Skin of body (tissue), 2 donors: Measurements from ENCODE around the gene GNPTG. TPM values are rescaled to one million over a fixed set of nuclear protein-coding genes. Genes with fewer than 3 reads are reported as not detected.
"Not testable (repeated sequence)": the region's sequence is repeated elsewhere in the genome, so short reads cannot be mapped to it uniquely, and the experiment has no call there.

Experiments
- DNase-seq: peaks from one replicate; lab custom pipeline; 2025; lab: John Stamatoyannopoulos, UW
- total RNA-seq: library from RNA; depleted of rRNA; stranded (reverse); fragments of >200 nt; gene quantifications from one replicate; pipeline ENCODE4 v1.2.3, GENCODE V29; 2014

The GNPTG gene
- total RNA-seq, 1 donor from 2014 or later: 24.6 TPM

DNA sequence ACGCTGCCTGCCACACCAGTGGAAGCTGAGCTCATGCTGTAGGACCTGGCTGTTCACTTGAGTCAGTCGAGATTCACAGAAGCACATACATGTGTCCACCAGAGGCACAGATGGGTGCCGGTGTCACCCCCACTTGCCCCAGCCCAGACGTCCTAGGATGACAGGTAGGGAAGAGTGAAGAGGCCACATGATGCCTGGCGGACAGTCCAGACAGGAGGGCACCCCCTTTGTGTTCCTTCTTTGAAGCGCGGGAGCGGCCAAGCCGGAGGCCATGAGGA is 33.5 kb upstream of the GNPTG start:
- DNase-seq: no peak

DNA sequence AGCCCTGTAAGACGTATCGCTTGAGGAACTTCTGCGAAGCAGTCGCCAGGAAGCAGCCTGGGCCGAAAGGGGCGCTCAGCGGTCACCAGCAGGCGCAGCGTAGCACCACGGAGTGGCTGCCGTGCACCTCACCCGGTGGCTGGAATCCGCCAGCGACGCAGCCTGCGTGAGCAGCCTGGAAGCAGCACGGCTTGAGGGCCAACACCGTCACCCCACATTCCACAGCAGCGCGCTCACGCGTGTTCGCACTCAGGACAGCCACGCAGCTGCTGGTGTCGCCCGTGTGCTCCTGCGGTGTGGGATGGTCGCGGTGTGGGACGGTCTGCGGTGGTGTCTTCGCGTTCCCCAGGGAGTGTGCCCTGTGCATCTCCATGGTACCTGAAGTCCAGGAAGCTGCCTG is 32.7 kb upstream of the GNPTG start:
- no peak for DNase-seq

DNA sequence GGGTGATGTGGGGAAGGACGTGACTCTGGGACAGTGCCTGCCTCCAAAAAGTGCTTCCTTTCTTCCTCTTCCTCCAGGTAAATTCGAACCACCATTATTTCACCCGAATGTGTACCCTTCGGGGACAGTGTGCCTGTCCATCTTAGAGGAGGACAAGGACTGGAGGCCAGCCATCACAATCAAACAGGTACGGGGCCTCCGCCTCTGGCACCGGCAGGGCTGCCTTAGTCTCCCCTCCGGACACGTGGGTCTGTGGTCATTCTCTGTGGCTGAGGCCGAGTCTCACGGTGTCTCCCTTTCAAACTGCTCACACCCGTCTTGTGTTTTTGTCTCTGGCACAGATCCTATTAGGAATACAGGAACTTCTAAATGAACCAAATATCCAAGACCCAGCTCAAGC is 31.6 kb upstream of the GNPTG start:
- no peak for DNase-seq

DNA sequence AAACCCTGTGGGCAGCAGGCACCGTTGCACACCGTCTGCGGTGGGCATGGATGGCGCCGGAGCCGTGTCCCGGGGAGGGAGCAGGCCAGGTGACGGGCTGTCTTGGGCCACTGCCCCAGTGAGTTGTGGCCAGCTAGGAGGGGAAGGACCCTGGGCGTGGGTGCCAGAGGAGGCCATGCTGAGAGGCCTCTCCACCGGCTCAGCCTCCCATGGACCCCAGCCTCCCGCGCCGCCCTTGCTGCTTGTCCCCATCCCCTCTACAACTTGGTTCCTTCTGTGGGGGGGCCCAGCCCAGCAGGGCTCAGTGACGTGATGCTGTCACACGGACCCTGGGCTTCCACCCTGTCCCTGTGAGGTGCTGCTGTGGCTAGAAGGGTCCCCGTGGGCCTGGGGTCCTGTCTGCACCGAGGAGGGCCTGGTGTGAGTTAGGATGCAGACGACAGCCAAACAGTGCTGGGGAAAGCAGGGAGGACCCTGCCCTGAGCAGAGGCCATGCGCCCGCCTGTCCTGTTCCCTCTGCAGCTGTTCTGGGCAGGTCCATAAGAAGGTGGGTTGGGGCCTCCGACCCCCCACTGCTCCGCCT is 31.0 kb upstream of the GNPTG start:
- no peak for DNase-seq

DNA sequence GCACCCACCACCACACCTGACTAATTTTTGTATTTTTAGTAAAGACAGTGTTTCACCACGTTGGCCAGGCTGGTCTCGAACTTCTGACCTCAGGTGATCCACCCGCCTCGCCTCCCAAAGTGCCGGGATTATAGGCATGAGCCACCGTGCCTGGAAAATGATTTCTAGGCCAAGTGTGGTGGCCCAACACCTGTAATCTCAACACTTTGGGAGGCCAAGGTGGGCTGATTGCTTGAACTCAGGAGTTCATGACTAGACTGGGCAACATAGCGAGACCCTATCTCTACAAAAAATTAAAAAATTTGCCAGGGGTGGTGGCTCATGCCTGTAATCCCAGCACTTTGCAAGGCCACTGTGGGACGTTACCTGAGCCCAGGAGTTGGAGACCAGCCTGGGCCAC is 29.3 kb upstream of the GNPTG start:
- no peak for DNase-seq

DNA sequence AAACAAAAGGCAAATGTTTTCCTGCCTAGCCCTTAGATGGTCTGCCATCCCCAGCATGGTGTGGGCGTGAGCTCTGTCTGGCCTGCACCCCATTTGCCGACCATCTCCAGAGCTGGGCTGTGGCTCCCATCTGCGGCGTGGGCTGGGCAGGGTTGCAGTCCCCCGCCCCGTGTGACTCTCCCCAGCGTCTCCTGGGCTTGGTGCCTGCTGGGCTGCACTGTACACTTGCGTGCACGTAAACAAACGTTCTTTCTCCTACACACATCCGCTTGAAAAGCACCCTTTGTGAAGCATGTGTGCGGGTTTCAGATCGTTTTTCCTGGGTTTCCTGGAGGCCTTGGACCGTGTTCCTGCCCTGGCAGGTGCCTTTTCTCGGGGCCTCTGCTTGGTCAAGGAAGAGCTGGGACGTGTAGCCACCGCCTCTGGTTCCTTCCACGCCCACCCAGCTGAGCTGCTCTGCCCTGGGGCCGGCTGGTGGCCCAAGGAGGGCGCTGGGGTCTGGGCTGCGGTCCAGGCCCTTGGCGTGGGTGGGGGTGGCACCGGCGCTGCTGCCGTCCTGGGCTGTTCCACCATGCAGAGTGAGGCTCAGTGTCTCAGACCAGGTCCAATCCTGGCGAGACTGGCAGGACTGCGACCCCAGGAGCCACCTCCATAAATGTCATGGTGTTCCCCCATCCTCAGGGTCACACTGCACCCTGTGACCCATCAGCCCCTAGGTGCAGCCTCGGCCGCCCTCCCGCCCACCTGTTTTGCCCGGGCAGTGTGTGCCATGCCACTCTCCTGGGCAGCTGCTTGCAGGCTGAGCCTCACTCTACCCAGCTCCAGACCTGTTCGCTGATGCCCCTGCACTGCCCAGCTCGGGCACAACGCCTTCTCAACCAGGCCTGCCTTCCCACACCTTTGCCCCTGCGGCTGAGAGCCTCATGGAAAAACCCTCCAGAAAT is 28.2 kb upstream of the GNPTG start:
- no peak for DNase-seq

DNA sequence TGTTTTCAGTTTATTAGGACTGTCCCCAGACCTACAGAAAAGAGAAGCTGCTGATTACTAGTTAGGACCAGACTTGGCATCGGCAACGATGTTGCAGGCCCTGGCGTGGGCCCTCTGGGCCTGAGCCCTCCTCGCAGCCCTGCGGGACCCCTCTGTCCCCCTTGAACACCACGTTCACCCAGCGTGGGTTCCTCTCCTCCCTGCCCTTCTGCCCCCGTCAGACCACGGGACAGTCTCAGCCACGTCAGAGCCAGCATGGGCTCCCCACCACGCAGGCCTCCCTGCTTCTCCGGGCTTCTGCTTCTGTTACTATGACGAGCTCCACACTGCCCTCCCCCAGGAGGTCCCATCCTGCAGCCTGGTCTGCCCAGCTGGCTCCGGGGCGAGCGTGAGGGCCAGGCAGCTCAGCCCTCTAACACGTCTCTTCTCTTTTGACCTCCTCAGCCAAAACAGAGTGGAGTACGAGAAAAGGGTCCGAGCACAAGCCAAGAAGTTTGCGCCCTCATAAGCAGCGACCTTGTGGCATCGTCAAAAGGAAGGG is 27.4 kb upstream of the GNPTG start:
- DNase-seq: no peak

DNA sequence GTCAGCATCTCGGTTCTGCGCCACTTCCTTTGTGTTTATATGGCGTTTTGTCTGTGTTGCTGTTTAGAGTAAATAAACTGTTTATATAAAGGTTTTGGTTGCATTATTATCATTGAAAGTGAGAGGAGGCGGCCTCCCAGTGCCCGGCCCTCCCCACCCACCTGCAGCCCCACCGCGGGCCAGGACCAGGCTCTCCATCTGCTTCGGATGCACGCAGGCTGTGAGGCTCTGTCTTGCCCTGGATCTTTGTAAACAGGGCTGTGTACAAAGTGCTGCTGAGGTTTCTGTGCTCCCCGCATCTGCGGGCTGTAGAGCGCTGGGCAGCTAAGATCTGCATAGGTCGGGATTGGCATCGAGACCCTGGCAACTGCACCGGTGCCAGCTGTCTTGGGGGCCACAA is 26.5 kb upstream of the GNPTG start:
- no peak for DNase-seq

DNA sequence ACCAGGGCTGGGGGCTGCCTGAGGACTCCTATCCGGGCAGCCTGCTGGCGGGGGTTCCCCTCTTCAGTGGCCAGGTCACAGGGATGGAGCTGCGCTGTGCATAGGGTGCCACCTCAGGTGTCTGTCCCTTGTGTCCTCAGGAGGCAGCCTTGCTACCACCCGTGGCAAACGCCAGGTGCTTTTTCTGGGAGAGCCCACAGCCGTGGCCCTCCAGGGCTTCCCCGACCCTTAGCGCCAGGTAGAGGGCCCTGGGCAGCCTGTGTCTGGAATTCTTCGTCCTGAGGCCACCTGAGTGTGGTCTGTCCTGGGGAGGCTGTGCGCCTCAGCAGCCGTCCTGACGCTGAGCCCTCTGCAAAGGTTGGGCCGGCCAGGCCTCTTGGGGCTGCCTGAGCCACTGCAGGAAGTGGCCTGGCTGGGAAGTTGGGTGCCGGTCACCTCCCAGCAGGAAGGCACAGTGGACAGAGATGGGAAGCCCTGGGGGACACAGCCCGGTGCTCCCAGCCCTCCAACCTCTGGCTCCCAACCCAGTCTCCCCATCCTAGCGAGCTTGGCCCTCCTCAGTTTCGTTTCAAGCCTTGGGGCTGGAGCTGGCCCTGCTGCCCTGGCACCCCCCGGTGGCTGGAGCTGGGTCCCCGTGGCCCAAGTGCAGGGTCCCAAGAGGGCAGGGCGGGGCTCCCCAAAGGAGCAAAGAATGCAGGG is 25.9 kb upstream of the GNPTG start:
- DNase-seq: no peak

DNA sequence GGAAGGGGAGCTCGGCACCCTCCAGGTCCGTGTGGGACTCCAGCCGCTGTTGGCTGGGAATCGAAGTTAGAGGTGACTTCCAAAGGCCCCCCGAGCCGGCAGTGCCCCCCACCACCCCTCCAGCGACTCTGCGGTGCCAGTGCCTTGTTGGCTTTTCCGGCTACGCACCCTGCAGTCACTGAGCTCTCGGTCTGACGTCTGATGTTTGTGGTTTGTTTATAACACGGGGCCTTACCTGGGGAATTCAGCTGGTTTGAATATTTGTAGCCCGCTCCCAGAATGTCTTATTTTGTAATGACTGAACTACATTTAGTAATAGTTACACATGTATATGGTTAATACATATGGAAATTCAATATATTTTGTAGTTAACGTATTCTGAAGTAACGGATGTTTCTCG is 25.3 kb upstream of the GNPTG start:
- no peak for DNase-seq

DNA sequence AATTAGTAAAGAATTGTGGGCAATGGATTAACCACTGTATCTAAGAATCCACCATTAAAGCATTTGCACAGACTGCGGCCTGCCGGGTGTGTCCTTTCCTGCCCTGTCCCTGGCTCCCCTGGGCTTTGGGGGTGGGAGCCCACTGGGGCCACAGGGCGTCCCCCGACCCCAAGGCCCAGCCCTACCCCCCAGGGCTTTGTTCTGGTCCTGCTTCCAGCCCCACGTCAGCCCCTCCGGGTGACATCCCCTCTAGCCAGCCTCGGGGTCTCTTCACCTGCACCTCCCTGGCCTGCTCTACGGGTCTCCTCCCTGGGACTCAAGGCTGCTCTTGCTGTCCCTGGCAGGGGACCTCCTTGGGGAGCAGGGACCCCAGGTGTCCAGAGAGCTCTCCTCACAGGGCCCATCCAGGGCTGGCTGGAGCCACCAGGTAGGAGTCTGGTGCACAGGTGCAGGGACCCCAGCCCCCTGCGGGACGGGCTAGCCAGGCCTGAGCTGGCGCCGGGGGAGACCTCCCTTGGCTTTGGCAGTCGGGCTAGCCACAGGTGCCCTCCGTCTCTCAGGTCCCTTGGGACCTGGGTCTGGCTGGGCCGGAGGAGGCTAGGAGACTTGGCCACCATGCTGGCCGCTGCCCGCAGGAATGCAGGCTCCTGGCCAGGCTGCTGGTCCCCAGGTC is 24.6 kb upstream of the GNPTG start:
- no peak for DNase-seq

DNA sequence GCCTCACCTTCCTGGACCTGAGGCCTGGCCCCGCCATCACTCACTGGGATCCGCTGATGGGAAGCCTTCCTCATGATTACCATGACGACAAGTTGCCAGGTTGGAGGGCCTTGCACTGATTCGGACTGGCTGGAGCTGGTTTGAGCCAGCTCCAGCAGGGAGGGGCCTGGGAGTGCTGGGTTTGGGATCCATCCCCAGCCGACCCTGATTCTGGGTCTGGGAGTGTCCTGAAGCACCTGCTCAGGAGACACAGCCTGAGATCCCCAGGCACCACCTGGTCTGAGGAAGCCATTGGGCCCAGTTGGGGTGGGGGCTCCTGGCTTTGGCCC is 24.1 kb upstream of the GNPTG start:
- no peak for DNase-seq

DNA sequence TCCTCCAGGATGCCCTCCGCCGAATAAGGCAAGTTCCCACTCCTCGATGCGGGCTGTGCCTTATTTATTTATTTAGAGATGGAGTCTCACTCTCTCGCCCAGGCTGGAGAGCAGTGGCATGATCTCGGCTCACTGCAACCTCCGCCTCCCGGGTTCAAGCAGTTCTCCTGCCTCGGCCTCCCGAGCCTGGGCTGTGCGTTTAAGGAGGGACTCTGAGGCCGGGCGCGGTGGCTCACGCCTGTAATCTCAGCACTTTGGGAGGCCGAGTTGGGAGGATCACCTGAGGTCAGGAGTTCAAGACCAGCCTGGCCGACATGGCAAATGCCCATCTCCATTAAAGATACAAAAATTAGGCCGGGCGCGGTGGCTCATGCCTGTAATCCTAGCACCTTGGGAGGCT is 23.6 kb upstream of the GNPTG start:
- DNase-seq: not testable (repeated sequence)

DNA sequence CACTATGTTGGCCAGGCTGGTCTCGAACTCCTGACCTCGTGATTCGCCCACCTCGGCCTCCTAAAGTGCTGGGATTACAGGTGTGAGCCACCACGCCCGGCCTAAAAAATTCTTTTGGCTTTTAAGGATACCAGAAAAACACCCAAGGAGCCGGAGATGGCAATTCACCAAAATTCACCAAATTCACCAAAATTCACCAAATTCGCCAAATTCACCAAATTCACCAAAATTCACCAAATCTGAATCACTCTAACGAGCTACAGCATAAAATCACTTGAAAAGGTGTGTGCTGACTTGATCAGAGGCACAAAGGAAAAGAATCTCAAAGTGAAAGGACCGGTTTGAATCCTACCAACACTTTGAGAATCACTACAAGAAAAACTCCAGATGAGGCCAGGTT is 22.8 kb upstream of the GNPTG start:
- not testable (repeated sequence) for DNase-seq

DNA sequence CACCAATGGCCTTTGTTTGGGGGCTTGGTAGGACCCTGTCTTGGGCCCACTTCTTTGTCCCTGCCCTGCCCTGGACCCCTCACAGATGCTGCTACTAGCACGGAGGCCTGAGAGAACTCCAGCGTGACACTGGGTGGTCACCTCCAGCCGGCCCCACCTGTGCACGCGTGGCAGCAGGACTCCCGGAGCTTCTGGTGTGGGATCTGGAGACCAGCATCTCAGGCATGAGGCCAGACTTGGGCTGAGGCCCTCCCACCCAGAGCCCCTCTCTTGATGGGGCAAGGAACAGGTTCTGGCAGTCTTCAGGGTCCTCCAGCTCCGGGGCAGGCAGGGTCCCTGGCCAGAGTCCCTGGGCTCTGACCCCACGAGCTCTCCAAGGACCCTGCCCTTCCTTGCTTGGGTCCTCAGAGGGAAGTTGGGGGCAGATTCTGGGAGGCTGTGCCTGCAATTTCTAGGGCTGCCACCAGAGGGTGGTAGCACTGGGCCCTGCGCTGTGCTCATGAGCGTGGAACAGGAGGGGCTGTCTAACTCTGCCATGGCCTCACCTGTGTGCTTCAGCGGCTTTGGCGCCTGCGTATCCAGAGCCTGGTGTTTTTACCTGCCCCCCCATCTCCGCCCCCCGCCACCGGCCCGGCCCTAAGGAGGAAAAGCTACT is 21.3 kb upstream of the GNPTG start:
- DNase-seq: no peak

DNA sequence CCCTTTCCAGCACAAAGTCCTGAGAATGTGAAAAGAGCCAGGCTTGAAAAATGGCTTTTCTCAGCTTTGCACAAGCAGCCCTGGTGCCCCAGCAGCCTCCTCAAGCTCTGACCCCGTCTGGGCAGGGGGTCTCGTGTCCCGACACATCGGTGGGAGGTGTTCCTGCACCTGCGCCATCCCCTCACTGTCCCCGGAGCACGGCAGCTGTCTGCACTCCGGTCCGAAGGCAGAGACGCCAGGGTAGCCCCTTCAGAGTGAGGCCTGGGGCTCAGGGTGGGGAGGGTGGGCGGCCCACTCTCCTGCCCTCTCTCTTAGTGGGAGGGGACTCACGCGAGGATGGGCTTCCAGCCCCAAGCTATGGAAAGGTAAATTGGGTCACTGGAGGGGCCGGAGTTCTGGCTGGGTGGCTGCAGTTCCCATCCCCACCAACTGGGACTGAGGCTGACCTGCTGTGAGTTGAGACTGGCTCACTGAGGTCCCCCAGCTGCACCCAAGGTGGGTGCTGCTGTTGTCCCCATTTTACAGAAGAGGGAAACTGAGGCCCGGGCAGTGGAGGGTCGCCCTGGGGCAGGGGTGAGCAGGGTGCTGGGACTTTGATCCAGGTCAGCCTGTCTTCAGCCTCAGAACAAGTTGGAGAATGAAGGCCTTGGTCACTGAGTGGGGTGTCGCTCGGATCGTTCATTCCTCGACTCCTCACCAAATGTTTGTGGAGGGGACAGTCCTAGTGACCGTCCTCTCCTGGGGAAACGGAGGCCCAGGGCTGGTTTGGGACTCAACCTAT is 20.6 kb upstream of the GNPTG start:
- no peak for DNase-seq

DNA sequence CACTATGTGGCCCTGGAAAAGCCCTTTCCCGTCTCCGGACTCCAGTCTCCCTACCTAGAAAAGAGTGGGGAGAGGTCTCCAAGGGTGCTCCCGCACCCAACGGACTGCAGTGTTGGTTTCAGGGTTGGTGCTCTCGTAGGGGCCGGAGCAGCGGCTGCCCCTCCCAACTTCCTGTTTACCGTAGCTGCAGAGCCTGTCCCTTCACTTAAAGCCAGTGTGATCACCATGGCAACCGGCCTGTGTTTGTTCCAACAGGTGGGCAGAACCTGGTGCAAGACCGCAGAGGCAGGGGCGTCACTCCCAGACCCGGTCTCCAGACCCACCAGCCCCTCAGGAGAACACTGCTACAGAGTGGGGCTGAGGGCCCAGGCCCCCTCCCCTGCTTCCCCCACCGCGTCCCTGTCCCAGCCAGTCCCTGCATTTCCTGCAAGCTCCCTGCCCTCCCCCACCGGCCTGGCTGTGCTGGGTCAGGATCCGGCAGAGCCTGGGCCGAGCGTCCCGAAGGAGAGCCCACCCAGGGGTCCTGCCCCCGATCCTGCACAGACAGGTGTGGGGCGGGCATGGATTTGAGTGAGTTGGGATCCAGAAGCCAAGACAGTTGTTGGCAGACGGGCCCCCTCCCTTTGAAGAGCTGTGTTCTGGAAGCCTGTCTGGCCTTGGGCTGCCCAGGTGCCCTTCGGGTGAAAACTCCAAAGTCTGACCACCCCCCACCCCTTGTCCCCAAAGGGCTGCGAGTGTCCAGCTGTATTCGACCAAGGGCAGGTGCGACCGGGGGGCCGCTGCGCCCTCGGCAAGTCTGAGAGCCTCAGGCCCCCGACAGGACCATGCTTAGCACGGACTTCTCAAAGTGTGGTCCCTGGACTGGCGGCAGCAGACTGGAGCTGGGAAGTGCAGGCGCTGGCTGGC is 19.8 kb upstream of the GNPTG start:
- DNase-seq: no peak

DNA sequence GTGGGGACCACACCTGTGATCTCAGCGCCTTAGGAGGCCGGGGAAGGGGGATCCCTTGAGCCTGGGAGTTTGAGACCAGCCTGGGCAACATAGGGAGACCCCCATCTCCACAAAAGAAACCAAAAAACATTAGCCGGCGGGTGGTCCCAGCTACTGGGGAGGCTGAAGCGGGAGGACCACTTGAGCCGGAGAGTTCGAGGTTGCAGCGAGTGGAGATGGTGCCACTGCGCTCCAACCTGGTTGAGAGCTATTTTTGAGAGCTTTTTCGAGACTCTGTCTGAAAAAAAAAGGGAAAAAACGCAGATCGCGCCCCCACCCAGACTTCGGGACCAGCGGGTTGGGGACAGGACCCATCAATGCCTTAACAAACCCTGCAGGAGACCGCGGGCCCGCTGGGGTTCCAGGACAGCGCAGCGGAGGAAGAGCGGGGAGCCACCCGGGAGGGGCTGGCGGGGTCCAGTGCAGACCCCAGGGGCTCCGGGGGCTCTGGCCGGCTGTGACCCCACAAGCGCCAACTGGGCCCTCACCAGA is 19.0 kb upstream of the GNPTG start:
- DNase-seq: no peak

DNA sequence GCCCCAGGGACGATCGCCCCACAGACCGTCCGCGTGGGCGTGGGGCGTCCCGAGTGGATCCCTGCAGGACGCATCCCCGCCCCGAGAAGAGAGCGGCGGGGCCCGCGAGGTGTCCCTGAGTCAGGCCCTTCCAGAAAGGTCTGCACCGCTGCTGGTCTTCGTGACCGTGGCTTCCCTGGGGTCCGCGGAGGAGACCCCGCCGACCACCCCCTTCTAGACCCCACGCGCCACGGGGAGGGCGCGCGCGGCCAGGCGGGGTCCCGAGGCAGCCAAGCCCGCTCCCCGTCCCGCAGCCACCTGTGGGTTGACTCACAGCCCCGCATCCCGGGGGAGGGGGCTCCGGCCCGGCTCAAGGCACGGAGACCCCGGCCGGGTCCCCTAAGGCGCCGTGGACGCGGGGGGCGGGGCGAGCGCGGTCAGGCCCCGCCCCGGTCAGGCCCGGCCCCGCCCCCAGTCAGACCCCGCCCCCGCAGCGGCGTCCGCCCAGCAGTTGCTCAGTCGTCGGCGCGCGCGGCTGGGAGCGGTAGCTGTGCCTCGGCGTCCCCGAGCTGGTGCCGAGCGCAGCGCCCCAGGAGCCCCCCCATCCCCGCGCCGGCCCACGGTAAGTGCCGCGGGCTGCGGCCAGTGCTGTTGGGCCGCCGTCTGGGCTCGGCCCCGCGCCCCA is 18.4 kb upstream of the GNPTG start, which contains the start of gene BAIAP3:
TSS of gene BAIAP3 (plus strand) at position 497 of the 664 bp plus-strand sequence. CDS start 4,905 bp downstream, outside the sequence.
- no peak for DNase-seq
